Daoy (cell line): ENCODE data around the gene TMC3. TPM values are rescaled to one million over a fixed set of nuclear protein-coding genes. Genes with fewer than 3 reads are reported as not detected.
"Not testable (repeated sequence)": the region's sequence is repeated elsewhere in the genome, so short reads cannot be mapped to it uniquely, and the experiment has no call there.

Source experiments
- DNase-seq: peaks from one replicate; pipeline ENCODE4 v3.0.0-alpha.2; 2015; ENCODE audit warnings: low read depth
- total RNA-seq: library from RNA; depleted of rRNA; stranded (reverse); fragments of >200 nt; shearing (Covaris generic); gene quantifications from 2 replicates; pipeline ENCODE4 v1.2.3, GENCODE V29; 2014; rRNA removed

The TMC3 gene
- not detected in 2 replicates for total RNA-seq

GRCh38 chr15:81373775-81374395, at the start of gene TMC3:
TSS of gene TMC3 (minus strand) at chr15:81374213. CDS start at chr15:81374077, 136 bp downstream.
- no peak for DNase-seq

DNA sequence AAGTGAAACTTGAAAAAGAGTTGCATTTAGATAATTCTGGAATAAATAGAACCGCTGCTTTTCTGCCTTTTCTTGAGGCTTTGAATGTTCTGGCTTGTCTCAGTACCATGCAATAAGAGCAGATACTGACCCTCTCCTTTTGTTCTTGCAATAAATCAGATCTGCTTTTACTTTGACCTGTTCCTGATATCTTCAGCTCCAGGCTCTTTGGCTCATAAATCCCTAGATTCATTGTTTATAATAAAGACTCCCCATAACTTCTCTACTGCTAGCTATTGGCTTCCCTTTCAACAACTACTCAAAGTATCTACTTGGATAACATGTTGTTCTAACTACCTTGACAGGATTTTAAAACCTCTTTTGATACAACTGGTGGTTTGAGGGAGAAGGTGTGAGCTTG, 47.4 kb upstream of the TMC3 start:
- no peak for DNase-seq

GRCh38 chr15:81419332-81419943, 45.4 kb upstream of the TMC3 start:
- DNase-seq: peak; percentile 83

- peak; percentile 9 for DNase-seq
These were observed 44.9 kb upstream of the TMC3 start for GRCh38 chr15:81418891-81419290.

DNA sequence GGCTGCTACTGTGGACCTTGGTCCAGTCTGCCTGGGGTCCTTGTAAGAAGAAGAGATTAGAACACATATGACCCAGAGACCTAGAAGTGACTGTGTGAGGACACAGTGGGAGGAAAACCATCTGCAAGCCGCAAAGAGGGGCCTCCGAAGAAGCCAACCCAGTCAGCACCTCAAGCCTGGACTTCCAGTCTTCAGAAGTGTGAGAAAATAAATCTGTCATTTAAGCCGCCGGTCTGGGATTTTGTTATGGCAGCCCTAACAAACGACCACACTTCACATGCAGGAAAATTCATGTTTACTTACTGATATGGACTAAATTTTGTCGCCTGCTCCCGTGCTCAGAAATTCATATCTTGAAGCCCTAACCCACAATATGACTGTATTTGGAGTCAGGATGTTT, 44.4 kb upstream of the TMC3 start:
- no peak for DNase-seq

DNA sequence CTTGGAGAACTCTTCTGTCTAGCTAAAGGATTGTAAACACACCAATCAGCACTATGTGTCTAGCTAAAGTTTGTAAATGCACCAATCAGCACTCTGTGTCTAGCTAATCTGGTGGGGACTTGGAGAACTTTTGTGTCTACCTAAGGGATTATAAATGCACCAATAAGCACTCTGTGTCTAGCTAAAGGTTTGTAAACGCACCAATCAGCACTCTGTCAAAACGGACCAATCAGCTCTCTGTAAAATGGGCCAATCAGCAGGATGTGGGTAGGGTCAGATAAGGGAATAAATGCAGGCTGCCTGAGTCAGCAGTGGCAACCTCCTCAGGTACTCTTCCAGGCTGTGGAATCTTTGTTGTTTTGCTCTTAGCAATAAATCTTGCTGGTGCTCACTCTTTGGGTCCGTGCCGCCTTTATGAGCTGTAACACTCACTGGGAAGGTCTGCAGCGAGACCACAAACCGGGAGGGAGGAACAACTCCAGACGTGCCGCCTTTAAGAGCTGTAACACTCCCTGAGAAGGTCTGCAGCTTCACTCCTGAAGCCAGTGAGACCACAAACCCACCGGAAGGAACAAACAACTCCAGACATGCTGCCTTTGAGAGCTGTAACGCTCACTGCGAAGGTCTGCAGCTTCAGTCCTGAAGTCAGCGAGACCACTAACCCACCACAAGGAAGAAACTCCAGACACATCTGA, 40.4 kb upstream of the TMC3 start:
- DNase-seq: not testable (repeated sequence)

DNA sequence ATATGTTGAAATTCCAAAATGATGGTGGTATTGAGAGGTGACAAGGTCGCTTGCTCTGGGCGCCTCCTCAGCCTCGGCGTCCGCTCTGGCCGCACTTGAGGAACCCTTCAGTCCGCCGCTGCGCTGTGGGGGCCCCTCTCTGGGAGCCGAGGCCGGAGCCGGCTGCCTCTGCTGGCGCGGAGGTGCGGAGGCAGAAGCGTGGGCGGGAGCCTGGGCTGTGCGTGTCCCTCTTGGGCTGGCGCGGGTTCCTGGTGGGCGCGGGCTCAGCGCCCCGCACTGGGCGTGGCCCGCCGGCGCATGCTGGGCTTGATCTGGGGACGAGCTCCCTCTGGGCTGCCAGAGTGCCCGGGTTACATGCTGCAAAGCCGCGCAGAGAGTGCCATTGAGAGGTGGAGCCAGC, 39.8 kb upstream of the TMC3 start:
- DNase-seq: no peak

GRCh38 chr15:81411969-81412633, 38.1 kb upstream of the TMC3 start:
- DNase-seq: no peak

- DNase-seq: no peak
These were observed 37.0 kb upstream of the TMC3 start for GRCh38 chr15:81411051-81411450.

DNA sequence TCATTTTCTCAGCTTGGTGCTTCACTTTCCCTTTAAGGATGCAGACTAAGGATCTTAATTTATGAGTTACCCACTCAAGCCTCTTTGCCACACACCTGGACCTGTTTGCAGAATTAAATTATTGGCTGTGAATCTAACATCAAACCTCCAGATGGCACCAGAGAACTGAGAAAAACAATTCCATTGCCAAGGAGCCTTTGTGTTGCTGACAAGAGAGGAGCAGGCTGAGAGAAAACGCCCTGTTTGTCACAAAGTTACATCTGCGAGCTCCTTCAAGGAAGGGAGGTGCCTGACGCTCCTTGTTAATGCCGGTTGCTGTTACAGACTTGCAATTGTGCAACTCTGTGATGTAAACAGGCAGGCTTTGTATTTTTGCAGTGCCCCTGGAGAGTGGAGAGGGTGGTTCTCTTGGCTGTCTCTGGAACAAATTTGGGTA, 36.3 kb upstream of the TMC3 start:
- DNase-seq: peak; percentile 54

DNA sequence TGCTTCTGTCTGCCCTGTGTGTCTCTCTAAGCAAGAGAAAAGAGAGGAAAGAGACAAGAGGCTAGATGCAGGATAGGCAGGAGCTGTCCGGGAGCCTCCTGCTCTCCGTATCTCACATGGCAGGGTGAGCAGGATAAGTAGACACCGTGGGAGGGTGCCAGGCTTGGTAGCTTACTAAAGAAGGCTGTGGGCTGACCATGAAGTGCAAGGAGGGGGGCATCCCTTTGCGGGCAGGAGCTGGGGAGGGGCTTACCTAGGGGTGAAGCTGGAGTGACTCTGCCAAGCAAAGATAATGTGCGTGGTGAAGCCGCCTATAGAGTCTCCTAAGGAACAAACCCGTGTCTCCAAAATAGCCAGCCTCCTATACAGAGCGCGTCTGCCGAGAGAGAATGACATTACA, 33.7 kb upstream of the TMC3 start:
- DNase-seq: no peak

- DNase-seq: no peak
These were observed 33.2 kb upstream of the TMC3 start for GRCh38 chr15:81407176-81407575.

DNA sequence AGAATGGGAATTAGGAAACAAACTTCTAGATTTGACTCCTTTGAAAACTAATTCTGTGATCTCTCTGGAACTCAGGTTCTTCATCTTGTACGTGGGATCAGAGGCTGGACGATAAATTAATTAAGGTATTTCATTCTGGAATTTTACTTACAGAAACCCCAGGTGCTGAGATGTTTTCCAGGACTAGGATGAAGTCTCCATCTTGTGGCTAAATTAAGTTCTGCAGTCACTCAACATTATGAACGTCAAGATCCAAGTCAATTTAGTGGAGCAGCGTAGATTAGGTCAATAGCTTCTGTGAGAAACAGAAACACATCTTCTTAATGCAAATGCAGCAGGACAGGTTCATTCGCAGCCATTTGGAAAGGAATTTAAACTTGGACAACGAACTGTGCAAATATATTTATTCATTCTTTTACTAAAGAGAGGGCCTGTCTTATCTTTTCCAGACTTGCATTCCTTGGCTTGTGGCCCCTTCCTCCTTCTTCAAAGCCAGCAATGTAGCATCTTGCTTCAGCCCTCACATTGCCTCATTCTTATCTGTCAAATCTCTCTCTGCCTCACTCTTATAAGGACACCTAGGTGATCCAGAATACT, 26.7 kb upstream of the TMC3 start:
- DNase-seq: peak; percentile 34

GRCh38 chr15:81398910-81399551, 25.0 kb upstream of the TMC3 start:
- no peak for DNase-seq

GRCh38 chr15:81398456-81398855, 24.4 kb upstream of the TMC3 start:
- no peak for DNase-seq

GRCh38 chr15:81394603-81395002, 20.6 kb upstream of the TMC3 start:
- no peak for DNase-seq

DNA sequence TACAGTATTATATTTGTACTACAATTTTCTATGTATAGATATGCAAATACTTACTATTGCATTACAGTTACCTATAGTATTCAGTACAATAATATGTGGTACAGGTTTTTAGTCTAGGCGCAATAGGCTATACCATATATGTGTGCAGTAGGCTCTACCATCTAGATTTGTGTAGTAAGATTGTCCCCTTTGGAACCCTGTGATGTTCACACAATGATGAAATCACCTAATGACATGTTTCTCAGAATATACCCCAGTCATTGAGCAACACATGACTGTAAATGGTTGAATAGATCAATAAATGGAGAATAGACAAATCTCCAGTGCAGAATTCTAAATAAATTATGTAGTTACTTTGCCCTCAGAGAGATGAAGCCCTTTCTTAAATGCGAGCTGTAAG, 17.6 kb upstream of the TMC3 start:
- DNase-seq: no peak

DNA sequence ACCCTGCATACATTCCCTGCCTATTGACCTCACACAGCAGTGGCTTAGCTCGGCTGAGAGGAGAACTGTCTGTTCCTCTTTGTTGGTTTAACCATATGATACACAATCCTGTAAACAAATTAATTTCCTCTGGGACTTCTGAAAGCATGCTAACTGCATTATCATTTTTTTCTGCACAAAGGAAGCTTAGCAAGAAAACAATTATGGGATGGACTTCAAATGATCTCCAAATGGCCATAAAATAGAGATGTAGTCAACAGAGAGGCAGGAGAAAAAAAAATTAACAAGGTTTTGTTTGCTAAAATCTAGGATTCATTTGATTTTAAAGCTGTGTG, 14.4 kb upstream of the TMC3 start:
- no peak for DNase-seq

DNA sequence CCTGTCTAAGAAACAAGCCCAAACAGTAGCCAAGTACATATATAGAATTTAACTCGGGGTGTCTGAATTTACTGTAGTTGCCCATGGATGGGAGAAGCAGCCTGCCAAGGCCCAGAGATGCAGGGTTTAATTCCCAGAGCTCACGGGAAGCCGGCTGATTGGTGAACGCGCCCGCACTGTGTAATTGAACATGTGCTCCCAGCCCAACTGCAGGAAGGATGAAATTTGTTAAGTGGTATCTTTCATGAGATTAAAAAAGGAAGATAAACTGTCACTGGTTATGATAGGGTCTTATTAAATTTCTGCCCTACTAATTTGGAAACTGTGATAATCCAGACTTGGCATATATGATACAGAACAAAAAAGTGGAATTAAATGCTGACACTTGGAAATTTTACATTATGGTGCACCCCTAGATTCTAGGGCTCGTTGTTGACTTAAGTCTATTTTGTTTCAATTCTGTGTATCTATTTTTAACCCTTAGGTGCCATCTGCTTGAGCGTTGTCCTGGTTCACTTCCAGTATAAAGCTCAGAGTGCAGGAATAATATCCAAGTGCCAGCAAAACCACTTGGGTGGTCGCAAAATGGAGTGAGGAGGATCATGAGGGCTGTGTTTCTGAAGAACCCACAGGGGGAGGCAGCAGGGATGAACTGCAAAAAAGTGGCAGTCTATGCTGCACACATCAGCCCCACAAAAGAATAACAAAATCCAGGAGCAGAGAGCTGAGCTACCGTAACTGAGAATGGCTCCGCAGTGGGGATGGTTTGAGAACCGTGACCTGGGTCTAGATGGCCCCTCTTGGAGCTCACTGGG, 13.8 kb upstream of the TMC3 start:
- no peak for DNase-seq

DNA sequence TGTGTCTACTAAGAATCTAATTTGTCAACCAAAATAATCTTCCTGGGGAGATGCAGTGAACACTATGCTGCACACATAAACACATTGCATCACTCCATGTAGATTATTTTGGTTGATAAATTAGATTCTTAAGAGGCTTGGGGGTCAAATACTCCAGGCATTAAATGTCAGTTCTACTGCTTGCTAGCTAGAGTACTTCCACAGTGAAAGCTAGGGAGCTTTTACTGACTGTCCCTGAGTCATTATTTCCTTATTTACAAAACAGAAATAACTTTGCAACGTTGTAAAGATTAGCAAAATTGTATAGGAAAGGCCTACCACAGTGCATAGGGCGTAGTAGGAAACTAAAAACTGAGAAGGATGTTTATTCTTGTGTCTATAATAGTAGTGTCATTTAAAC, 12.9 kb upstream of the TMC3 start:
- DNase-seq: no peak

GRCh38 chr15:81385721-81386076, 11.7 kb upstream of the TMC3 start:
- no peak for DNase-seq
